Superior temporal gyrus (tissue), 1 donor: ENCODE measurements around the gene KCNK16.
"Not testable (repeated sequence)": the region's sequence is repeated elsewhere in the genome, so short reads cannot be mapped to it uniquely, and the experiment has no call there.

Experiments
- DNase-seq: peaks from one replicate; pipeline ENCODE4 v3.0.0-alpha.2; 2016; ENCODE audit errors: extremely low spot score

The KCNK16 gene

GRCh38 chr6:39309942-39310531 is 12.5 kb downstream of the KCNK16 start:
- DNase-seq = peak; percentile 86

DNA sequence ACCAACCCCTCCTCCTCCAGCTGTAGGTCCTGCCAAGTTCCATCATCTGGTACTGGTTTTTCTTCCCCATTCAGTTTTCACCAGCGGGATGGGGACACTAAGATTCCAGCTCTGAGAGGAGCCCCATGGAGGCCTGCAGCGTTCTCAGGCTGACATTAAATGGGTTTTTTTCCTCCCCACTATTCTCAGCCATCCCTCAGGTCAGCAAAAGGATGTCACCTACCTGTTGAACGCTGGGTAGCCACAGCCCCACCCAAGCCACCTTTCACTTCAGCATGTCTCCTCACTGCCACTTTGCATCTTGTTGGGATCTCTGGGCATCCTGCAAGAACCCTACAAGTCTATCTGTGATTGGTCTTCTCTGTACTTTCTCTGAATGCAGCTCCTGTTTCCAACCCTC is 15.0 kb downstream of the KCNK16 start:
- DNase-seq = no peak

DNA sequence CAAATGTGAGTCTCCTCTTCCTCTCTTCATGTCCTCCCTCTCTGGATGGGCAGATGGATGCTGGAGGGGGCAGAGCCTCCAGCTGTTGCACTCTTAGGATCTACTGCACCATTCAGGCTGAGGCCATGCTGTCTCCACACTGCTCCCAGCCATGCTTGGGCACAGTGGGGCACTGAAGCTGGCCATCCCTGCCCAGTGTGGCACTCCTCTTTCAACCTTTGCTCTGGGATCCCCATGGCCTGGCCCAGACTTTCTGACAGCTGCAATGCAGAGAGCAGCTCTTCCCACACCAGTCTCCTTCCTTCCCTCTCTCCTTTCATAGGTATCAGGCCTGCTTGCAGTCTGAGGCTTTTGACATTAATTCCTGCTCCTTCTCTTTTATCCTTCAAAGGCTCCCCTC is 17.6 kb downstream of the KCNK16 start:
- DNase-seq = no peak

DNA sequence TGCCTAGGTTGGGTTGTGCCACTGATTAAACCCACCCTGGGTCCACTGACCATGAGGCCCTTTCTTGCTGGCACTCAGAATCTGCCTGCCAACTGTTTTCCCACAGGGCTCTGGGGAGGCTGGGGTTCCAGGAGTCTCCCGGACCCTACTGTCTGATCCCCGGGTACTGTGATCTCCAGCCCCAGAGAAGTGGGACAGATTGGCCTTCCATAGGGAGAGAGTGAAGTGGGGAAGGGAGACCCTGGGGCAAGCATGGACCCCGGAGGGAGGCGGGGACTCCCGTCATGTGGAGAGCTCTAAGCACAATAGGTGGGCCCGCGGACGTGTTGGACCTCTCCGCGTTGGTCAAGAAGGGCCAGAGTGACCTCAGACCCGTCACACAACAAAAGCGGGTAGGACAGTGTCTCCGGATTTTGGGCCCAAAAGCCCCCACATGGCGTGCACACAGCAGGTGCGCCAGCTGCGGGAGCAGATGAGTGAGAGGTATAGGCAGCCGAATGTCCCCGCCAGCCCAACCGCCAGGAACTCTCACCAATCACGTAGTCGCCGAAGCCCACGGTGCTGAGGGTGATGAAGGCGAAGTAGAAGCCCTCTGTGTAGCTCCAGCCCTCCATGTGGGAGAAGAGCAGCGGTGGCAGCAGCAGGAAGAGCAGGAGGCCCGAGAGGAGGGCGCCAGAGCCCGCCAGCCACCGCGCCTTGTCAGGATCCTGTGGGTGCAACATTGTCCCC is 18.9 kb downstream of the KCNK16 start:
- DNase-seq = no peak

DNA sequence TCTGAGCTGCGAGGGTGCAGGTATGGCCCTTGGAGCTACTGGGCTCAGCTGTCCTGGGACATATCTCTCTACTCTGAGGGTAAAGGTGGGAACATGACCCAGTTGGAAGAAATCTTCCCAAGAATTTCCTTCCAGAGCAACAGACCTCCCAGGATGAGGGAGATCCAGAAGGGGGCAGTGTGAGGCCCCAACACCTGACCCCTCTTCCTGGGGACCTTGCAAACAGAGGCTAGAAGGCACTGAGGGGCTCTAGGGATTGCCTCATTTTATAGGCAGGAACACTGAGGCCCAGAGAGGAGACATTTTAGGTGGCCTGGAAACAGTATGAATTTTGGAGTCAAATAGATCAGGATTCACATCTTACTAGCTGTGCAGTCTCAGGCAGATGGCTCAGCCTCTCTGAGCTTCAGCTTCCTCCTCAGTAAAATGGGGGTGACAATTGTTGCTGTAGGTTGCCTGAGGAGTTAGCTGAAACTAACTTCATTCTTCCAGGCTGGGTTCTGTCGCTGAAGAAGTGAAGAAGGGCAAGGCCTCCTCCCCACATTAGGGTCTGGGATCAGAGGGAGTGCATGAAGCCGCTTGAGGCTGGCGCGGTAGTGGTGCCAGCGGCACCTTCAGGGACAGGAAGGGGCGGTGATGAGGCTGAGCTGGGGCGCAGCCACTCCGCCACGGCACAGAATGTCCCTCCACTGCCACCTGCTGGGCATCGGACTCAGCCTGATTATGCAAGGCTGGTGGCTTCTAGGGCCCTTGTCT is 19.7 kb downstream of the KCNK16 start:
- DNase-seq = peak; percentile 86

GRCh38 chr6:39302011-39302410 is 20.5 kb downstream of the KCNK16 start:
- no peak for DNase-seq

- no peak for DNase-seq
Observed at GRCh38 chr6:39301606-39302005, 20.9 kb downstream of the KCNK16 start.

DNA sequence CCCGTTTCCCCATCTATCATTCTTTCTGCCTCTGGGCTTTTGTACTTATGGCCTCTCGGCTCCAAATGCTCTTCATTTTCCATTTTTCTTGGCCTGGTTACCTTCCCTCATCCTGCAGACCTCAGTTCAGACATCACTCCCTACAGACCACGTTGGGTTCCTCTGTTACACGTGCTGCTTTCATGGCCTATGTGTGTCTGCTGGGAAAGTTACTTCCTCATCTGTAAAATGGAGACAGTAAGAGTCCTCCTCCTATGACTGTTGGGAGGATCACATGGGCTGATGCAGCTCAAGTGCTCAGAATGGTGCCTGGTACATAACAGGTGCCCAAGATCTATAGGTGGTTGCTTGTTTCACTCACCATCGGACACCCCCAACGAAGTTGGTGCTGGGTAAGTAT is 21.8 kb downstream of the KCNK16 start:
- DNase-seq = peak; percentile 13

GRCh38 chr6:39298061-39298460 is 24.4 kb downstream of the KCNK16 start:
- DNase-seq = no peak

GRCh38 chr6:39296745-39297640 is 25.5 kb downstream of the KCNK16 start:
- no peak for DNase-seq

- DNase-seq = no peak
Observed at GRCh38 chr6:39295611-39296011, 26.9 kb downstream of the KCNK16 start.

GRCh38 chr6:39294899-39295298 is 27.6 kb downstream of the KCNK16 start:
- no peak for DNase-seq

GRCh38 chr6:39294133-39294532 is 28.4 kb downstream of the KCNK16 start:
- no peak for DNase-seq

GRCh38 chr6:39292637-39293036 is 29.9 kb downstream of the KCNK16 start:
- DNase-seq = no peak

- no peak for DNase-seq
Observed at GRCh38 chr6:39289490-39289889, 33.0 kb downstream of the KCNK16 start.

- DNase-seq = no peak
Observed at GRCh38 chr6:39287601-39288000, 34.9 kb downstream of the KCNK16 start.

- DNase-seq = not testable (repeated sequence)
Observed at GRCh38 chr6:39286596-39286995, 35.9 kb downstream of the KCNK16 start.

DNA sequence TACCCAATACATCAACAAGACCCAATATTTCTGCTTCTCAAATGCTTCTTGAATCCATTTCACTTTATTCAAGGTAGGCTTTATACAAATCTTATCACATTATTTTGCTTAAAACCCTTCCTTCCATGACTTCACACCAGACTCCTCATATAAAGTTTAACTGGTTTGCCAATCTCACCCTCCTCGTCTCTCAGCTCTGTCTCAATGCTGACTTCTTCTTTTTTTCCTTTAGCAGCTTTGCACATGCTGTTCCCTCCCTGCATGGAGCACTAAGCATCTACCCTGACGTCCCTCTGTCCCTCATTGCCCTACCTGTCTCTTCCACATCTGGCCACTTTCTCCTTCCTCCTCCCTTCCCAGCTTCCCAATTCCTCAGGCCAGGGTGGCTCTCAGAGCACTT is 39.7 kb downstream of the KCNK16 start:
- DNase-seq = no peak

DNA sequence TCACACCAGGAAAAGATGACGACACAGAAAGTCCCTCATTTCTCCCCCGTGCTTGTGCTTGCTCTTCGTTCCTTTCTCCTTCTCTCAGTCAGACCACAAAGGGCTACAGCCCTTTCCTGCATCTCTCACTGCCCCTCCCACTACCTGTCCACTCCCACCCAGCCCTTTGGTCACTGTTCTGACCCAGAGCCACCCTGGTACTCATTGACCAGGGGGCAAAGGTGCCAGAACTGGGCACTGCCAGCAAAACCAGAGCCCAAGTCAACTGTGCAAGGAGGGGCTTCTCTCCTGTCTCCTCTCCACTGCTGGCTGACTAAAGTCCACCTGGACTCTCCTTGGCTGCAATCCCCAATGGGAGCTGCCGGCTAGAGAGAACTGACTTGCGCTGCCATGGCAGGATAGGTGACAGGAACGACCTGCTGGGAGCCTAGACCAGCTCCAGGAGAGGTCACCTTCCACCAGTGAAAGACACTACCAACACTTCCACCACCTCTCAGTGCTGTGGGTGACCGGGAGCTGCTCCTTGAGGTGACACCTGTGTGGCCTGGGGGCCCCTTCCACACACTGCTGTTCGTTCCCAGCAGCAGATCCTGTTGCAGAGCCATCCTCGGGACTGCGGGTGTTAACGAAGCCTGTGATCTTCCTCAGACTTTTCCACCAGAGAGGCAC is 41.1 kb downstream of the KCNK16 start:
- DNase-seq = no peak

GRCh38 chr6:39280247-39280731 is 42.2 kb downstream of the KCNK16 start:
- DNase-seq = no peak

- no peak for DNase-seq
Observed at GRCh38 chr6:39279539-39279938, 43.0 kb downstream of the KCNK16 start.
